ENCODE measurements around the gene KASH5.

DNA sequence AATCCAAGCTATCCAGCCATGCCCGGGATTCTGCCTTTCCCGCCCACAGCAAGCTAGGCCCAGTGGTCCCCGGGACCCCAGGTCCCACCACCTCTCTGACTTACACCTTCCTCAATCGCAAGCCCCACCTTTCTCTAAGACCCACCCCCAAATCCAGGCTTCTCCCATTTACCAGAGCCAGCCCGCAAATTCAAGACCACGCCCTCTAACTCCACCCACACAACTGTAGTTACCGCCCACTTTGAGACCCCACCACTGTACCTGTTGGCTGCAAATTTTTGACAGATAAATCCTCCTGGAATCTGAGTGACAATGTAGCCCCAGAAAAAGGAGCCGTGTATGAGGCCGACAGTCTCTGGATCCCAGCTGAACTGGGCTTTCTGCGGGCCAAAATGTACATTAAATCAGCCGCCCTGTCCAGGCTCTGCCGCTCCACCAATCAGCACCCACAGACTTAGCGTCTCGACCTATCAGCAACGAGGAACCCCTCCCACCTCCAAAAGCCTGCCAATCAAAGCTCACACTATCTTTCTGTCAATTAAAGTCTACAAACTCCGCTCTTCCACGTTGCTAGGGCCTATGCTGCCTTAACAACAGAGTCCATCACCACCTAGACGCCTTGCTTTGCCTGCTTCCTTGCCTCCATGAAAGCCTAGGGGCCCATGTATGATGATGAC lies 47.0 kb downstream of the KASH5 start:
- TF ChIP-seq CTCF (IDR thresholded peaks at IDR 0.05; ENCODE audit: low read length) = no peak
- TF ChIP-seq EZH2 (IDR thresholded peaks at IDR 0.05; ENCODE audit: borderline replicate concordance, low read length) = no peak
